GM21786 (cell line): ENCODE measurements around the gene AGBL1.

ENCODE experiments used
- ATAC-seq: cut with Tn5 transposase; IDR thresholded peaks from one replicate; pipeline ENCODE4 v1.9.1; 2021; ENCODE audit not compliant: unreplicated experiment

Gene AGBL1

GRCh38 chr15:86558686-86559085 is 479.0 kb downstream of the AGBL1 start:
- ATAC-seq, result no peak

GRCh38 chr15:86568378-86568777 is 488.7 kb downstream of the AGBL1 start:
- no peak for ATAC-seq

GRCh38 chr15:86570738-86571137 is 491.1 kb downstream of the AGBL1 start:
- no peak for ATAC-seq

- ATAC-seq, result no peak
Measured at GRCh38 chr15:86571873-86572272, 492.2 kb downstream of the AGBL1 start.

- ATAC-seq, result no peak
Measured at GRCh38 chr15:86572368-86572841, 492.7 kb downstream of the AGBL1 start.

- ATAC-seq, result no peak
Measured at GRCh38 chr15:86573476-86573875, 493.8 kb downstream of the AGBL1 start.

GRCh38 chr15:86588413-86588812 is 508.7 kb downstream of the AGBL1 start:
- ATAC-seq, result no peak

GRCh38 chr15:86590461-86590860 is 510.8 kb downstream of the AGBL1 start:
- no peak for ATAC-seq

GRCh38 chr15:86591158-86591557 is 511.5 kb downstream of the AGBL1 start:
- ATAC-seq, result no peak

- ATAC-seq, result no peak
Measured at GRCh38 chr15:86591994-86592735, 512.5 kb downstream of the AGBL1 start.

- ATAC-seq, result no peak
Measured at GRCh38 chr15:86595741-86596140, 516.1 kb downstream of the AGBL1 start.

GRCh38 chr15:86603466-86603865 is 523.8 kb downstream of the AGBL1 start:
- no peak for ATAC-seq

- no peak for ATAC-seq
Measured at GRCh38 chr15:86608461-86609205, 529.0 kb downstream of the AGBL1 start.

- no peak for ATAC-seq
Measured at GRCh38 chr15:86609275-86609674, 529.6 kb downstream of the AGBL1 start.

- ATAC-seq, result no peak
Measured at GRCh38 chr15:86610038-86610437, 530.4 kb downstream of the AGBL1 start.

GRCh38 chr15:86611417-86612040 is 531.9 kb downstream of the AGBL1 start:
- ATAC-seq, result no peak

GRCh38 chr15:86615411-86615810 is 535.7 kb downstream of the AGBL1 start:
- ATAC-seq, result no peak

- ATAC-seq, result no peak
Measured at GRCh38 chr15:86615816-86616215, 536.1 kb downstream of the AGBL1 start.

GRCh38 chr15:86616771-86617170 is 537.1 kb downstream of the AGBL1 start:
- ATAC-seq, result no peak

GRCh38 chr15:86620157-86620556 is 540.5 kb downstream of the AGBL1 start:
- no peak for ATAC-seq

GRCh38 chr15:86620641-86621349 is 541.1 kb downstream of the AGBL1 start:
- ATAC-seq, result no peak
